Spleen (tissue), 11 donors: ENCODE results near the gene SLC7A11. TPM values are rescaled to one million over a fixed set of nuclear protein-coding genes. Genes with fewer than 3 reads are reported as not detected.

ENCODE experiments used
- DNase-seq: peaks from one replicate; pipeline ENCODE4 v3.0.0-alpha.2; 2020
- H3K27ac ChIP-seq, 8 donors: fragments of 200-600 bp; sonication (generic) in 7 of 8; 1 replicate in 4 of 8; 2 replicates in 4 of 8; pipeline versions ENCODE4 v1.5.0 to v1.8.0; 2016 to 2021; ENCODE audit warnings: inconsistent platforms in 4 of 8, mild to moderate bottlenecking in 4 of 8, moderate library complexity in 1 of 8
- H3K27me3 ChIP-seq, 7 donors: fragments of 200-600 bp; sonication (generic) in 6 of 7; replicated peaks in 1 of 7; 1 replicate in 4 of 7; 2 replicates in 3 of 7; pipeline versions ENCODE4 v1.5.0 to v1.8.0; 2016 to 2021; ENCODE audit warnings: inconsistent platforms in 3 of 7, mild to moderate bottlenecking in 1 of 7
- H3K36me3 ChIP-seq, 6 donors: fragments of 200-600 bp; sonication (generic) in 5 of 6; 1 replicate in 4 of 6; 2 replicates in 2 of 6; pipeline versions ENCODE4 v1.5.0 to v1.8.0; 2016 to 2021; ENCODE audit warnings: inconsistent platforms in 2 of 6
- H3K4me1 ChIP-seq, 6 donors: fragments of 200-600 bp; sonication (generic) in 5 of 6; 1 replicate in 3 of 6; 2 replicates in 3 of 6; pipeline versions ENCODE4 v1.5.0 to v1.8.0; 2016 to 2021; ENCODE audit warnings: inconsistent platforms in 3 of 6
- H3K4me3 ChIP-seq, 8 donors: fragments of 200-600 bp; sonication (generic) in 7 of 8; 1 replicate in 4 of 8; 2 replicates in 4 of 8; pipeline versions ENCODE4 v1.5.0 to v1.8.0; 2016 to 2021; ENCODE audit warnings: inconsistent platforms in 4 of 8, mild to moderate bottlenecking in 4 of 8, moderate library complexity in 2 of 8
- H3K9me3 ChIP-seq, 8 donors: fragments of 200-600 bp; sonication (generic) in 7 of 8; 1 replicate in 4 of 8; 2 replicates in 4 of 8; pipeline versions ENCODE4 v1.5.0 to v1.8.0; 2016 to 2021; ENCODE audit warnings: inconsistent platforms in 4 of 8
- POLR2A ChIP-seq, 3 donors: fragments of 450-650 bp; IDR thresholded peaks; one replicate each; pipeline ENCODE4 v1.5.1; 2017; ENCODE audit warnings: antibody characterized with exemption in 3 of 3, mild to moderate bottlenecking in 1 of 3
- POLR2AphosphoS5 ChIP-seq, 3 donors: sonication (generic); formaldehyde crosslinking; IDR thresholded peaks; one replicate each; pipeline ENCODE4 v1.5.1; 2017; ENCODE audit warnings: antibody characterized with exemption in 3 of 3
- WGBS, 5 donors: extraction: QIAGEN DNeasy Blood & Tissue Kit in 3 of 5; methylation state at CpG; one replicate each; pipeline versions ENCODE4 v1.1.5 to v1.1.7; 2013 to 2018; 5-methylcytosine and 5-hydroxymethylcytosine counted together
- intact Hi-C: fragments of 100-400 bp; cut with DNase I; formaldehyde crosslinking; loops from one replicate; pipeline ENCODE4 v1.15.0; 2023; ENCODE audit warnings: low total_unique reads
- polyA plus RNA-seq, 3 donors: library from polyadenylated mRNA; stranded (reverse); fragments of 200-250 nt; gene quantifications; one replicate each; pipeline ENCODE4 v1.2.1, GENCODE V29; 2013
- total RNA-seq, 7 donors: library from RNA; depleted of rRNA in 3 of 7; stranded (reverse); fragments of >200 nt in 3 of 7; fragmentation: NEBNext Ultra II Directional in 4 of 7; extraction: Animal tissue kit (Norgen Biotek cat#: 25700) in 4 of 7; gene quantifications; one replicate each; pipeline versions ENCODE4 v1.1.0 to v1.2.1, GENCODE V29; 2016 to 2021
- TF ChIP-seq, protein P1 (sequence below), 11 experiments: fragments of 200-600 bp in 7 of 11; fragments of 450-650 bp in 4 of 11; sonication (generic) in 4 of 11; IDR thresholded peaks in 8 of 11; conservative IDR thresholded peaks in 3 of 11; 1 replicate in 7 of 11; 2 replicates in 4 of 11; pipeline versions ENCODE4 v1.4.0 to v1.8.0; 2016 to 2021; ENCODE audit warnings: antibody characterized with exemption in 11 of 11, inconsistent platforms in 4 of 11, mild to moderate bottlenecking in 1 of 11
- donor health status: healthy with polysubstance abuse.
- donor health status: DM: no; HTN: no; CAD: no; lungs with moderate emphysema.
- donor health status: DM: no; HTN: no; CAD: no.
- donor health status: Bipolar disorder and iron deficiency.
- donor health status: healthy.
- donor health status: DM: no; HTN: no; CAD: no.
- donor health status: DM: yes; HTN: yes; CAD: no.

SLC7A11 gene
- total and polyA plus RNA-seq, 10 donors = 0.13 to 2.1 (median 0.52) TPM

DNA sequence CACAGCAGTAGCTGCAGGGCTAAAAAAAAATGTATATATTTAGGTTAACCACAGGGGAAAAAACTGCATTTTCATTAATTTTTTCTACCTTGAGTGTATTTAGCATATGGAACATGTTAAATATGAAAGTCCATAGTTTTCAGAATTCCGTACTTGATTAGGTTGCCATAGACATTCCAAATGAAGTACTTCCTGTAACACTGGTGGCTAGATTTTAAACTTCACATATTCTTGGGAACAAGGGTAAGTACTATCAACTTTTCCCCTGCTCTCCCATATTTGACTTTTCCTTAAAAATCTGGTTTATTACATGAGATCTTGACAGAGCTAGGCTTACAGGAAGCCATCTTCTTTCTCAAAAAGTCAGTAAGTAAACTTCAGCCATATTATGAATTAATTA, 9.8 kb downstream of the SLC7A11 start:
- H3K36me3 ChIP-seq = no peaks in the 10 kb centered on the region
- no peak for DNase-seq
- intact Hi-C loops = no loop called here
- H3K27me3 ChIP-seq = no peaks in the 10 kb centered on the region
- no peak overlapping the region for H3K4me3 ChIP-seq
- TF ChIP-seq POLR2AphosphoS5 (IDR thresholded peaks at IDR 0.05) = no peak
- TF ChIP-seq, protein P1, sequence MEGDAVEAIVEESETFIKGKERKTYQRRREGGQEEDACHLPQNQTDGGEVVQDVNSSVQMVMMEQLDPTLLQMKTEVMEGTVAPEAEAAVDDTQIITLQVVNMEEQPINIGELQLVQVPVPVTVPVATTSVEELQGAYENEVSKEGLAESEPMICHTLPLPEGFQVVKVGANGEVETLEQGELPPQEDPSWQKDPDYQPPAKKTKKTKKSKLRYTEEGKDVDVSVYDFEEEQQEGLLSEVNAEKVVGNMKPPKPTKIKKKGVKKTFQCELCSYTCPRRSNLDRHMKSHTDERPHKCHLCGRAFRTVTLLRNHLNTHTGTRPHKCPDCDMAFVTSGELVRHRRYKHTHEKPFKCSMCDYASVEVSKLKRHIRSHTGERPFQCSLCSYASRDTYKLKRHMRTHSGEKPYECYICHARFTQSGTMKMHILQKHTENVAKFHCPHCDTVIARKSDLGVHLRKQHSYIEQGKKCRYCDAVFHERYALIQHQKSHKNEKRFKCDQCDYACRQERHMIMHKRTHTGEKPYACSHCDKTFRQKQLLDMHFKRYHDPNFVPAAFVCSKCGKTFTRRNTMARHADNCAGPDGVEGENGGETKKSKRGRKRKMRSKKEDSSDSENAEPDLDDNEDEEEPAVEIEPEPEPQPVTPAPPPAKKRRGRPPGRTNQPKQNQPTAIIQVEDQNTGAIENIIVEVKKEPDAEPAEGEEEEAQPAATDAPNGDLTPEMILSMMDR (IDR thresholded peaks at IDR 0.05 in 8 of 11, conservative IDR thresholded peaks at IDR 0.05 in 3 of 11) = no peak
- TF ChIP-seq POLR2A (IDR thresholded peaks at IDR 0.05) = no peak
- WGBS, 5 donors = 86 to 100% (median 88%) methylated on average over 1 of the region's 1 CpG
- peaks cover 0 to 10% (median 3%) of the 10 kb centered on the region in 6 donors for H3K4me1 ChIP-seq
- no peaks in the 10 kb centered on the region for H3K9me3 ChIP-seq
- no peak overlapping the region for H3K27ac ChIP-seq

DNA sequence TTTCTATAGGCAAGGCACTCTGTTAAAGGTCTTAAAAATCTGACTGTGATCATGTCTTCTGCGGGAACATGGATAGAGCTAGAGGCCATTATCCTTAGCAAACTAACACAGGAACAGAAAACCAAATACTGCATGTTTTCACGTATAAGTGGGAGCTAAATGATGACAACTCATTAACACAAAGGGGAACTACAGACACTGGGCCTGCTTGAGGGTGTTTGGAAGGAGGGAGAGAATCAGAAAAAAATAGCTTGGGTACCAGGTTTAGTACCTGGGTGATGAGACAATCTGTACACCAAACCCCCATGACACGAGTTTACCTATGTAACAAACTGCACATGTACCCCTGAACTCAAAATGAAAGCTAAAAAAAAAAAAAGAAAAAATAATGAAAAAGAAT, 12.1 kb downstream of the SLC7A11 start:
- no peak for DNase-seq
- intact Hi-C loops = no loop called here
- 76 to 85% (median 83%) methylated on average over 3 of the region's 3 CpGs for WGBS, 5 donors
- Histone ChIP-seq H3K27me3 (no peaks in the 10 kb centered on the region), H3K27ac (no peak overlapping the region), H3K36me3 (no peaks in the 10 kb centered on the region), H3K4me3 (no peak overlapping the region), H3K4me1 (peaks cover 0 to 2% (median under 1%) of the 10 kb centered on the region in 6 donors), H3K9me3 (no peaks in the 10 kb centered on the region)
- TF ChIP-seq, protein P1 (IDR thresholded peaks at IDR 0.05 in 8 of 11, conservative IDR thresholded peaks at IDR 0.05 in 3 of 11) = no peak
- TF ChIP-seq POLR2A (IDR thresholded peaks at IDR 0.05) (no peak), POLR2AphosphoS5 (IDR thresholded peaks at IDR 0.05) (no peak)

DNA sequence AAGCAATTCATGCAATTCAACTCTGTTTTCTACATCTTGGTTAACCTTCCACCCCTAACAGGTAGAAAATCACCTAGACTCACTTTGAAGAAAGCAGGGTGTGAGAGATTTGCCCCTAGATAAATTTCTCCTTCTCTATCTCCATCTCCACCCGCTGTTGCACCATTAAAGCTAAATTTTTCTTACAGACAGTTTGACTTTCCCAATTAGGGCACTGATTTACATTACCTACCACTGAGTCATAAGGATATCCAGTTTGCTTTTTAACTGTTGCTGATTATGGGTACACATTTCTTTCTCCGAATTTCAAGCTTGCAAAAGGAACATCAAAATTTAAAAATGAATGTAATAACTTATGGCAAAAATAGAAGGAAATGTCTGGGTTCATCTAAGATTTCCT, 13.0 kb downstream of the SLC7A11 start:
- WGBS, 5 donors = 84 to 88% (median 87%) methylated on average over 2 of the region's 2 CpGs
- DNase-seq = no peak
- TF ChIP-seq POLR2A (IDR thresholded peaks at IDR 0.05) = no peak
- TF ChIP-seq, protein P1 (IDR thresholded peaks at IDR 0.05 in 8 of 11, conservative IDR thresholded peaks at IDR 0.05 in 3 of 11) = no peak
- TF ChIP-seq POLR2AphosphoS5 (IDR thresholded peaks at IDR 0.05) = no peak
- Histone ChIP-seq H3K4me3 (no peak overlapping the region), H3K4me1 (no peaks in the 10 kb centered on the region), H3K27ac (no peak overlapping the region), H3K9me3 (no peaks in the 10 kb centered on the region), H3K36me3 (no peaks in the 10 kb centered on the region), H3K27me3 (no peaks in the 10 kb centered on the region)
- intact Hi-C loops = no loop called here

DNA sequence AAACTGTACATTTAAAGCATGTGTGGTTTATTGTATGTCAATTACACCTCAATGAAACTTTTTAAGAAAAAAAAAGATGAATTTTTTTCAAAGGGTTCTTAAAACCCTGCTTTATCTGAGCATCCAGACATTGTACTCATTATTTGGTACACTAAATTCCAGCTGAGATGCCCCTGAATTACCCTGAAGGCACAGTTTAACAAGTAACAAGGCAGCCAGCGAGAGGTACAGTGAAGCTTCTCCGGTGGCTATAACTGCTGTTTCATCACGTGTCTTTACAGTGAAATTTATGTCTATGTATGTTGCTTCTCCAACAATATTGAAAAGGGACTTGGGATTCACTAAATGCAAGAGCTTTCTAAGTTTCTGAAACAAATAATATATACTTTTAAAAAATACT, 15.8 kb downstream of the SLC7A11 start:
- H3K27me3 ChIP-seq = no peaks in the 10 kb centered on the region
- H3K27ac ChIP-seq = no peak overlapping the region
- intact Hi-C loops = no loop called here
- no peaks in the 10 kb centered on the region for H3K4me1 ChIP-seq
- H3K4me3 ChIP-seq = no peak overlapping the region
- no peak for DNase-seq
- 74 to 95% (median 84%) methylated on average over 3 of the region's 3 CpGs for whole genome bisulfite sequencing, 5 donors
- H3K9me3 ChIP-seq = no peaks in the 10 kb centered on the region
- H3K36me3 ChIP-seq = no peaks in the 10 kb centered on the region
- TF ChIP-seq POLR2A (IDR thresholded peaks at IDR 0.05) = no peak

DNA sequence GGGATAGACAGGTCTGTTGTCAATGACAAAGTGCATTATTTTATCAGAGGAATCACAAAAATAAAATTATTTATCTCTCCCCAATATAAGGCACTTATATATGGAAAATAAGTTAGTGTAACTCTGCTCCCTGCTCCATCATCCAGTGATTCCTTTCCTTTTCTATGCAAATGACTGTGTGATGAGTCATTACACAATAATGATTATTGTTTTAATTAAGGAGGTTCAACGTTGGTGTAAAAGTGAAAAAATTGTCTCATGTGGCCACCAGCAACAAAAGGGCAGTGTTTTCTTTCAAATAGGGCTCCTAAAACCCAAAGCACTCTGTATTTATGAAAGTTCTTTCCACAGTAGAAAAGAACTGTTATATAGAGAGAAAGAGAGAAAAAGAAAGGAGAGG, 16.7 kb downstream of the SLC7A11 start:
- Histone ChIP-seq H3K27me3 (no peaks in the 10 kb centered on the region), H3K36me3 (no peaks in the 10 kb centered on the region), H3K9me3 (no peaks in the 10 kb centered on the region), H3K27ac (no peak overlapping the region), H3K4me1 (no peaks in the 10 kb centered on the region), H3K4me3 (no peak overlapping the region)
- intact Hi-C loops = no loop called here
- 30 to 49% (median 43%) methylated on average over 1 of the region's 1 CpG for WGBS, 5 donors
- no peak for DNase-seq
- TF ChIP-seq POLR2AphosphoS5 (IDR thresholded peaks at IDR 0.05) (no peak), POLR2A (IDR thresholded peaks at IDR 0.05) (no peak)
